Vagina (tissue), 2 donors: ENCODE measurements around the gene UNC119B.

Experiments
- POLR2A ChIP-seq, 2 donors: fragments of 450-650 bp; IDR thresholded peaks; one replicate each; pipeline ENCODE4 v1.6.1; 2017; ENCODE audit warnings: antibody characterized with exemption in 2 of 2, mild to moderate bottlenecking in 2 of 2, moderate library complexity in 2 of 2
- TF ChIP-seq, protein P1 (sequence below), 3 experiments: fragments of 450-650 bp in 2 of 3; fragments of 200-600 bp in 1 of 3; sonication (generic) in 1 of 3; IDR thresholded peaks; one replicate each; pipeline ENCODE4 v1.5.1; 2017 to 2019; ENCODE audit warnings: antibody characterized with exemption in 3 of 3, mild to moderate bottlenecking in 2 of 3, moderate library complexity in 2 of 3

GRCh38 chr12:120771097-120771496, 60.8 kb downstream of the UNC119B start:
- TF ChIP-seq, protein P1, sequence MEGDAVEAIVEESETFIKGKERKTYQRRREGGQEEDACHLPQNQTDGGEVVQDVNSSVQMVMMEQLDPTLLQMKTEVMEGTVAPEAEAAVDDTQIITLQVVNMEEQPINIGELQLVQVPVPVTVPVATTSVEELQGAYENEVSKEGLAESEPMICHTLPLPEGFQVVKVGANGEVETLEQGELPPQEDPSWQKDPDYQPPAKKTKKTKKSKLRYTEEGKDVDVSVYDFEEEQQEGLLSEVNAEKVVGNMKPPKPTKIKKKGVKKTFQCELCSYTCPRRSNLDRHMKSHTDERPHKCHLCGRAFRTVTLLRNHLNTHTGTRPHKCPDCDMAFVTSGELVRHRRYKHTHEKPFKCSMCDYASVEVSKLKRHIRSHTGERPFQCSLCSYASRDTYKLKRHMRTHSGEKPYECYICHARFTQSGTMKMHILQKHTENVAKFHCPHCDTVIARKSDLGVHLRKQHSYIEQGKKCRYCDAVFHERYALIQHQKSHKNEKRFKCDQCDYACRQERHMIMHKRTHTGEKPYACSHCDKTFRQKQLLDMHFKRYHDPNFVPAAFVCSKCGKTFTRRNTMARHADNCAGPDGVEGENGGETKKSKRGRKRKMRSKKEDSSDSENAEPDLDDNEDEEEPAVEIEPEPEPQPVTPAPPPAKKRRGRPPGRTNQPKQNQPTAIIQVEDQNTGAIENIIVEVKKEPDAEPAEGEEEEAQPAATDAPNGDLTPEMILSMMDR (IDR thresholded peaks at IDR 0.05), result no peak
- no peak for TF ChIP-seq POLR2A (IDR thresholded peaks at IDR 0.05)
